Loucy (cell line): ENCODE results near the gene PRR12.

Experiments used
- H2AFZ ChIP-seq: fragments of 200-600 bp; sonication (generic); 2 replicates; pipeline ENCODE4 v1.6.0; 2016; ENCODE audit warnings: antibody characterized with exemption, mild to moderate bottlenecking, low read length, moderate library complexity
- H3F3A ChIP-seq: fragments of 200-600 bp; 2 replicates; pipeline ENCODE4 v1.6.0; 2016; ENCODE audit warnings: antibody characterized with exemption, low read depth, mild to moderate bottlenecking
- H3K27me3 ChIP-seq: fragments of 200-600 bp; sonication (generic); 2 replicates; pipeline ENCODE4 v1.6.1; 2014; ENCODE audit warnings: low read length, mild to moderate bottlenecking; ENCODE audit not compliant: insufficient read depth, poor library complexity, severe bottlenecking
- H3K36me3 ChIP-seq: fragments of 200-600 bp; sonication (generic); 2 replicates; pipeline ENCODE4 v1.6.1; 2016; ENCODE audit warnings: low read length; ENCODE audit not compliant: insufficient read depth
- H3K4me1 ChIP-seq: fragments of 200-600 bp; sonication (generic); 2 replicates; pipeline ENCODE4 v1.5.1; 2014; ENCODE audit warnings: low read length, mild to moderate bottlenecking; ENCODE audit not compliant: insufficient read depth, poor library complexity, severe bottlenecking
- H3K4me2 ChIP-seq: fragments of 200-600 bp; sonication (generic); 2 replicates; pipeline ENCODE4 v1.6.0; 2014; ENCODE audit warnings: antibody characterized with exemption, low read length, low read depth, mild to moderate bottlenecking; ENCODE audit not compliant: poor library complexity, severe bottlenecking
- H3K4me3 ChIP-seq: fragments of 200-600 bp; sonication (generic); 2 replicates; pipeline ENCODE4 v1.5.1; 2014; ENCODE audit warnings: low read length, mild to moderate bottlenecking, mixed read lengths; ENCODE audit not compliant: poor library complexity, severe bottlenecking
- H3K79me2 ChIP-seq: fragments of 200-600 bp; sonication (generic); 2 replicates; pipeline ENCODE4 v1.6.1; 2014; ENCODE audit warnings: low read length; ENCODE audit not compliant: insufficient read depth
- H3K9ac ChIP-seq: fragments of 200-600 bp; sonication (generic); 2 replicates; pipeline ENCODE4 v1.6.0; 2014; ENCODE audit warnings: mild to moderate bottlenecking, low read depth, low read length, moderate library complexity; ENCODE audit not compliant: poor library complexity, severe bottlenecking
- H3K9me2 ChIP-seq: fragments of 200-600 bp; sonication (generic); replicated peaks from 2 replicates; pipeline ENCODE4 v1.6.1; 2016; ENCODE audit warnings: low read depth, low read length, mixed read lengths
- H3K9me3 ChIP-seq: fragments of 200-600 bp; sonication (generic); 2 replicates; pipeline ENCODE4 v1.6.1; 2014; ENCODE audit warnings: mild to moderate bottlenecking, antibody characterized with exemption, low read length, low read depth; ENCODE audit not compliant: insufficient read depth
- H4K20me1 ChIP-seq: fragments of 200-600 bp; sonication (generic); 2 replicates; pipeline ENCODE4 v1.6.0; 2014; ENCODE audit warnings: antibody characterized with exemption, low read length, mild to moderate bottlenecking; ENCODE audit not compliant: insufficient read depth, poor library complexity, severe bottlenecking
- EZH2phosphoT487 ChIP-seq: fragments of 200-600 bp; IDR thresholded peaks from 2 replicates; pipeline ENCODE4 v1.6.1; 2018; ENCODE audit warnings: antibody characterized with exemption, mild to moderate bottlenecking, moderate library complexity, borderline replicate concordance
- TF ChIP-seq, protein P1 (sequence below): fragments of 200-600 bp; sonication (generic); conservative IDR thresholded peaks from 2 replicates; pipeline ENCODE4 v1.5.1; 2014; ENCODE audit warnings: mild to moderate bottlenecking, antibody characterized with exemption, low read length

Gene PRR12

GRCh38 chr19:49597703-49597974, 6.7 kb downstream of the PRR12 start:
- Histone ChIP-seq H3K4me1 (peaks cover 12% of the 10 kb centered on the region), H3K79me2 (peaks cover 50% of the 10 kb centered on the region), H3K4me2 (no peak overlapping the region), H3K9me2 (no peaks in the 10 kb centered on the region), H3K27me3 (no peaks in the 10 kb centered on the region), H3K9me3 (no peaks in the 10 kb centered on the region), H3K36me3 (peaks cover 69% of the 10 kb centered on the region; the same call in 1 of the 2 replicates), H2AFZ (no peak overlapping the region), H4K20me1 (peaks cover 69% of the 10 kb centered on the region), H3K9ac (no peak overlapping the region), H3F3A (peaks cover 2% of the 10 kb centered on the region; the same call in 1 of the 2 replicates), H3K4me3 (no peak overlapping the region)
- TF ChIP-seq, protein P1, sequence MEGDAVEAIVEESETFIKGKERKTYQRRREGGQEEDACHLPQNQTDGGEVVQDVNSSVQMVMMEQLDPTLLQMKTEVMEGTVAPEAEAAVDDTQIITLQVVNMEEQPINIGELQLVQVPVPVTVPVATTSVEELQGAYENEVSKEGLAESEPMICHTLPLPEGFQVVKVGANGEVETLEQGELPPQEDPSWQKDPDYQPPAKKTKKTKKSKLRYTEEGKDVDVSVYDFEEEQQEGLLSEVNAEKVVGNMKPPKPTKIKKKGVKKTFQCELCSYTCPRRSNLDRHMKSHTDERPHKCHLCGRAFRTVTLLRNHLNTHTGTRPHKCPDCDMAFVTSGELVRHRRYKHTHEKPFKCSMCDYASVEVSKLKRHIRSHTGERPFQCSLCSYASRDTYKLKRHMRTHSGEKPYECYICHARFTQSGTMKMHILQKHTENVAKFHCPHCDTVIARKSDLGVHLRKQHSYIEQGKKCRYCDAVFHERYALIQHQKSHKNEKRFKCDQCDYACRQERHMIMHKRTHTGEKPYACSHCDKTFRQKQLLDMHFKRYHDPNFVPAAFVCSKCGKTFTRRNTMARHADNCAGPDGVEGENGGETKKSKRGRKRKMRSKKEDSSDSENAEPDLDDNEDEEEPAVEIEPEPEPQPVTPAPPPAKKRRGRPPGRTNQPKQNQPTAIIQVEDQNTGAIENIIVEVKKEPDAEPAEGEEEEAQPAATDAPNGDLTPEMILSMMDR: no peak
- TF ChIP-seq EZH2phosphoT487: no peak

GRCh38 chr19:49599378-49600295, 8.7 kb downstream of the PRR12 start:
- H4K20me1 ChIP-seq: peaks cover 56% of the 10 kb centered on the region
- H3K9ac ChIP-seq: no peak overlapping the region
- no peaks in the 10 kb centered on the region for H3K9me3 ChIP-seq
- H3K4me1 ChIP-seq: no peaks in the 10 kb centered on the region
- no peaks in the 10 kb centered on the region for H3K27me3 ChIP-seq
- H2AFZ ChIP-seq: no peak overlapping the region
- no peaks in the 10 kb centered on the region for H3K9me2 ChIP-seq
- H3K36me3 ChIP-seq: peaks cover 73% of the 10 kb centered on the region; the same call in 1 of the 2 replicates
- no peaks in the 10 kb centered on the region for H3F3A ChIP-seq
- no peak overlapping the region for H3K4me2 ChIP-seq
- no peak overlapping the region for H3K4me3 ChIP-seq
- peaks cover 39% of the 10 kb centered on the region; the same call in 1 of the 2 replicates for H3K79me2 ChIP-seq
- TF ChIP-seq, protein P1: no peak
- TF ChIP-seq EZH2phosphoT487: no peak

DNA sequence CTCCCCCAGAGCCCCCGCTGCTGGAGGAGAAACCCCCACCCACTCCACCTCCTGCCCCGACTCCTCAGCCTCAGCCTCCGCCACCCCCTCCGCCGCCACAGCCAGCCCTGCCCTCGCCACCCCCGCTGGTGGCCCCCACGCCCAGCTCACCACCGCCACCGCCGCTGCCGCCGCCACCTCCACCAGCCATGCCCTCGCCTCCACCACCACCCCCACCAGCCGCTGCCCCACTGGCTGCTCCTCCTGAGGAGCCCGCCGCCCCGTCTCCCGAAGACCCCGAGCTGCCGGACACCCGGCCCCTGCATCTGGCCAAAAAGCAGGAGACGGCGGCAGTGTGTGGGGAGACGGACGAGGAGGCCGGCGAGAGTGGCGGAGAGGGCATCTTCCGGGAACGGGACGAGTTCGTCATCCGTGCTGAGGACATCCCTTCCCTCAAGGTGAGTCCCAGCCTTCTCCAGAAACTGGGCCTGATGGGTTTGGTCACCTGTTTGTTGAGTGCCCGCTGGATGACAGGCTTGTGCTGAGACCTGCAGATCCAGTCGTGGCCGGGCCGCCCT, 10.6 kb downstream of the PRR12 start:
- H4K20me1 ChIP-seq: peaks cover 40% of the 10 kb centered on the region
- peaks cover 40% of the 10 kb centered on the region for H3K79me2 ChIP-seq

More for the DNA sequence above, 10.6 kb downstream of the PRR12 start:
- no peaks in the 10 kb centered on the region for H3K27me3 ChIP-seq
- H3K9me2 ChIP-seq: no peaks in the 10 kb centered on the region
- H2AFZ ChIP-seq: no peak overlapping the region
- no peak overlapping the region for H3K9ac ChIP-seq
- H3K4me2 ChIP-seq: no peak overlapping the region
- peaks cover 63% of the 10 kb centered on the region; the same call in 1 of the 2 replicates for H3K36me3 ChIP-seq
- TF ChIP-seq, protein P1: no peak
- TF ChIP-seq EZH2phosphoT487: no peak
- no peak overlapping the region for H3K4me3 ChIP-seq
- H3K4me1 ChIP-seq: no peaks in the 10 kb centered on the region
- H3K9me3 ChIP-seq: no peaks in the 10 kb centered on the region
- no peaks in the 10 kb centered on the region for H3F3A ChIP-seq
